ENCODE measurements around the gene UGP2. TPM values are rescaled to one million over a fixed set of nuclear protein-coding genes. Genes with fewer than 3 reads are reported as not detected.

UGP2 gene
- total RNA-seq, 4 donors from 2014 or later: 163 to 247 (median 198) TPM

DNA sequence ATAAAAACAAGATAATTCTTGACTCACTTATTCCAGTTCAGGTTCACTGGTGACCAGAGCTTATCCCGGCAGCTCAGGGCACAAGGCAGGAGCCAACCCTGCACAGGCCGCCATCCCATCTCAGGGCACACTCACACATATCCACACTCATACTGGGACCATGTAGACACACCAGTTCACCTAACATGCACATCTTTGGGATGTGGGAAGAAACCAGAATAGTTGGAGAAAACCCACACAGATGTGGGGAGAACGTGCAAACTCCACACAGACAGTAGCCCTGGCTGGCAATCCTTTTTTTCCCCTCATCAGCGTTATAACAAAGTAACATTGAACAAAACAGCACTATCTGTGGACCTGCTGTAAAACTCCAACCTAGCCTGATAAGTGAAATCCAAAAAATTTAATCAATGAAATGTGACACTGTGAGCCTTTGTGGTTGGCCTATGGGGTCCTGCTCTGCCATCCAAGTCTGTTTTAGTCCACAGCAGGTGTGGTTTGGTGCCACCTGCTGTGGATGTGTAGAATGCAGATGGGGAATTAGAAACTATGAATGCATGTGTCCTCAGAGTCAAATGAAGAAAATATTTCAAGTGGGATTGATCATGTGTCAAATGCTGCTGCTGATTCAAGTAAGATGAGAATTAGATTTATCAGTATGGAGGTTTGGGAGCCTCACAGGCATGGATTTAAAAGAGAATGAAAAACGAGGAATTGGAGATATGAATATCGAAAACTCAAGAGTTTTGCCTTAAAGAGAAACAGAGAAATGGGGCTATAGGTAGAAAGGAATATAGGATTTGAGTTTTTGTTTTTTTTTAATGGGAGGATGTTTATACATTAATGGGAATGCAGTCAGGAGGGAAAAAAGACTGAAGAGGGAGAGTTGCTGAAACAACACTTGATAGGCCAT, 47.0 kb downstream of the UGP2 start:
- Histone ChIP-seq H3K27me3 (no peaks in the 10 kb centered on the region), H3K36me3 (peaks cover 12 to 90% (median 52%) of the 10 kb centered on the region in 4 donors), H3K27ac (replicated peaks in 1 of 4) (peak overlapping the region in 2 of 4 donors; percentile 5 to 16), H3K9me3 (no peaks in the 10 kb centered on the region), H3K4me1 (peaks cover 0 to 37% (median 26%) of the 10 kb centered on the region in 4 donors), H3K4me3 (no peak overlapping the region)
- intact Hi-C loops (cut with DNase I): loop anchor here (5.0 kb wide), 2 partner anchors 46 to 196 kb away; partner anchors contain the start of gene UGP2
- WGBS: 93% methylated on average over 6 of the region's 6 CpGs
- DNase-seq (ENCODE audit: extremely low spot score): no peak
- TF ChIP-seq EP300 (IDR thresholded peaks at IDR 0.05) (no peak), POLR2AphosphoS5 (IDR thresholded peaks at IDR 0.05) (peak in 1 of 2 donors; percentile 35), CTCF (IDR thresholded peaks at IDR 0.05) (peak; percentile 70 to 81 (median 74)), POLR2A (IDR thresholded peaks at IDR 0.05; ENCODE audit: low read depth) (no peak)

- TF ChIP-seq POLR2AphosphoS5 (IDR thresholded peaks at IDR 0.05) (no peak), EP300 (IDR thresholded peaks at IDR 0.05) (no peak), POLR2A (IDR thresholded peaks at IDR 0.05; ENCODE audit: low read depth) (no peak), CTCF (IDR thresholded peaks at IDR 0.05) (no peak)
- H3K27me3 ChIP-seq: no peaks in the 10 kb centered on the region
- WGBS: 91% methylated on average over 2 of the region's 2 CpGs
- H3K36me3 ChIP-seq: peaks cover 12 to 81% (median 48%) of the 10 kb centered on the region in 4 donors
- intact Hi-C loops (cut with DNase I): no loop called here
- H3K4me1 ChIP-seq: peaks cover 0 to 37% (median 26%) of the 10 kb centered on the region in 4 donors
- no peak overlapping the region for H3K27ac ChIP-seq (replicated peaks in 1 of 4)
- no peak overlapping the region for H3K4me3 ChIP-seq
- DNase-seq (ENCODE audit: extremely low spot score): no peak
- no peaks in the 10 kb centered on the region for H3K9me3 ChIP-seq
These were observed 49.0 kb downstream of the UGP2 start for GRCh38 chr2:63890678-63891077.

DNA sequence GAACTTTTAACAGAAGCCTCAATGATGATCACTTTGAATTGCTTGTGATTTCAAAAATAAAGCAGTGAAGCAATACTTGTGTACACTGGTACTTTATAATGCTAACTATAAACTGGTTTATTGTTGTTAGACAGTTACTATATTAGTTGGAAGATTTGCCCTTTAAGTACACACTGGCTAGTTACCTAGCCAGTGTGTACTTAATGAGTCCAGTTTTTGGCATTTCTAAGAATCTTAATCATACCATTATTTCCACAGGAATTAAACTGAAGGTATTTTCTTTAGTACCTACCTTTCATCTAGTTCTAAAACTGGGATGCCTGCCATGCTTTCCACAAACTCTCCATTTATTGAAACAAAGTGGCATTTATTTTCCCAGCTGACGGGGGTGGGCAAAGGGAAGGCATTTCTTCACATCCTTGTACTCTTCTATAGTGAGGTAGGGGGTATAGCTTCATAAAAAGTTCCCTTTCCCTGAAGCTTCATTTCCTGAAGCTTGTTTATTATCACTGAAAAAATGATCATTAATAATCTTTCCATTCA, 49.9 kb downstream of the UGP2 start:
- WGBS: 30% methylated on average over 1 of the region's 1 CpG
- no peak for DNase-seq (ENCODE audit: extremely low spot score)
- Histone ChIP-seq H3K4me3 (no peak overlapping the region), H3K9me3 (no peaks in the 10 kb centered on the region), H3K4me1 (peaks cover 0 to 37% (median 26%) of the 10 kb centered on the region in 4 donors), H3K27me3 (no peaks in the 10 kb centered on the region), H3K36me3 (peaks cover 12 to 73% (median 47%) of the 10 kb centered on the region in 4 donors), H3K27ac (replicated peaks in 1 of 4) (peak overlapping the region in 1 of 4 donors; percentile 0)
- intact Hi-C loops (cut with DNase I): no loop called here
- no peak for TF ChIP-seq POLR2A (IDR thresholded peaks at IDR 0.05; ENCODE audit: low read depth)
- no peak for TF ChIP-seq POLR2AphosphoS5 (IDR thresholded peaks at IDR 0.05)
- TF ChIP-seq EP300 (IDR thresholded peaks at IDR 0.05): no peak
- no peak for TF ChIP-seq CTCF (IDR thresholded peaks at IDR 0.05)

GRCh38 chr2:63893163-63893562, 51.5 kb downstream of the UGP2 start:
- intact Hi-C loops (cut with DNase I): no loop called here
- H3K4me3 ChIP-seq: no peak overlapping the region
- DNase-seq (ENCODE audit: extremely low spot score): no peak
- 41% methylated on average over 2 of the region's 2 CpGs for WGBS
- peaks cover 0 to 34% (median 26%) of the 10 kb centered on the region in 4 donors for H3K4me1 ChIP-seq
- H3K9me3 ChIP-seq: no peaks in the 10 kb centered on the region
- peak overlapping the region in 1 of 4 donors; percentile 10 for H3K27ac ChIP-seq (replicated peaks in 1 of 4)
- H3K36me3 ChIP-seq: peaks cover 3 to 72% (median 39%) of the 10 kb centered on the region in 4 donors
- H3K27me3 ChIP-seq: no peaks in the 10 kb centered on the region
- no peak for TF ChIP-seq EP300 (IDR thresholded peaks at IDR 0.05)
- TF ChIP-seq CTCF (IDR thresholded peaks at IDR 0.05): no peak
- TF ChIP-seq POLR2AphosphoS5 (IDR thresholded peaks at IDR 0.05): no peak
- TF ChIP-seq POLR2A (IDR thresholded peaks at IDR 0.05; ENCODE audit: low read depth): no peak
